Activated CD8-positive, alpha-beta memory T cell treated with anti-CD3 and anti-CD28 coated beads, Interleukin-2, amount 50 U/mL, for 24 hours (primary cell): ENCODE measurements around the gene BTNL2.

Experiments used
- DNase-seq: peaks from one replicate; pipeline ENCODE4 v3.0.0-alpha.2; 2020; ENCODE audit errors: extremely low read depth

The BTNL2 gene

GRCh38 chr6:32415521-32416019 is 8.6 kb upstream of the BTNL2 start:
- DNase-seq, result peak; percentile 54

GRCh38 chr6:32413427-32414047 is 6.6 kb upstream of the BTNL2 start:
- peak; percentile 55 for DNase-seq

GRCh38 chr6:32411566-32412327 is 4.8 kb upstream of the BTNL2 start:
- DNase-seq, result no peak

- no peak for DNase-seq
Observed at GRCh38 chr6:32410906-32411305, 3.9 kb upstream of the BTNL2 start.

- DNase-seq, result no peak
Observed at GRCh38 chr6:32406197-32406596, 784 bp downstream of the BTNL2 start.

GRCh38 chr6:32405656-32406055 is 1.3 kb downstream of the BTNL2 start:
- no peak for DNase-seq

- no peak for DNase-seq
Observed at GRCh38 chr6:32402812-32403211, 4.2 kb downstream of the BTNL2 start.

GRCh38 chr6:32401284-32401963 is 5.6 kb downstream of the BTNL2 start:
- DNase-seq, result no peak

GRCh38 chr6:32397252-32397920 is 9.6 kb downstream of the BTNL2 start:
- no peak for DNase-seq

- DNase-seq, result no peak
Observed at GRCh38 chr6:32396028-32396427, 11.0 kb downstream of the BTNL2 start.

- no peak for DNase-seq
Observed at GRCh38 chr6:32393665-32394420, 13.1 kb downstream of the BTNL2 start.

- no peak for DNase-seq
Observed at GRCh38 chr6:32391505-32391904, 15.5 kb downstream of the BTNL2 start.

- no peak for DNase-seq
Observed at GRCh38 chr6:32387589-32388340, 19.2 kb downstream of the BTNL2 start.

- no peak for DNase-seq
Observed at GRCh38 chr6:32386040-32386439, 20.9 kb downstream of the BTNL2 start.

- DNase-seq, result no peak
Observed at GRCh38 chr6:32382757-32383420, 24.1 kb downstream of the BTNL2 start.

GRCh38 chr6:32379545-32379944 is 27.4 kb downstream of the BTNL2 start:
- DNase-seq, result no peak

GRCh38 chr6:32375739-32376529 is 31.0 kb downstream of the BTNL2 start:
- DNase-seq, result no peak

GRCh38 chr6:32371803-32372202 is 35.2 kb downstream of the BTNL2 start, which contains the start of gene TSBP1:
TSBP1 (minus strand) TSS chr6:32371903; CDS start chr6:32371706, 197 bp downstream.
- no peak for DNase-seq

GRCh38 chr6:32371229-32371628 is 35.8 kb downstream of the BTNL2 start:
- no peak for DNase-seq
